Upper lobe of right lung (tissue), 1 donor: ENCODE data around the gene MYL7. TPM values are rescaled to one million over a fixed set of nuclear protein-coding genes. Genes with fewer than 3 reads are reported as not detected.

Experiments
- ATAC-seq: fragments of 200-7000 bp; cut with Tn5 transposase; one replicate; pipeline ENCODE4 v1.9.1; 2020; ENCODE audit warnings: mild to moderate bottlenecking, moderate library complexity
- DNase-seq: peaks from one replicate; pipeline ENCODE4 v3.0.0-alpha.2; 2020
- H3K27ac ChIP-seq: fragments of 200-600 bp; one replicate; pipeline ENCODE4 v1.8.0; 2022
- H3K27me3 ChIP-seq: fragments of 200-600 bp; one replicate; pipeline ENCODE4 v1.8.0; 2022; ENCODE audit warnings: mild to moderate bottlenecking
- H3K36me3 ChIP-seq: fragments of 200-600 bp; one replicate; pipeline ENCODE4 v1.8.0; 2022
- H3K4me1 ChIP-seq: fragments of 200-600 bp; one replicate; pipeline ENCODE4 v1.8.0; 2022
- H3K4me3 ChIP-seq: fragments of 200-600 bp; one replicate; pipeline ENCODE4 v1.8.0; 2022; ENCODE audit warnings: mild to moderate bottlenecking
- H3K9me3 ChIP-seq: fragments of 200-600 bp; one replicate; pipeline ENCODE4 v1.8.0; 2022
- CTCF ChIP-seq: fragments of 200-600 bp; IDR thresholded peaks from one replicate; pipeline ENCODE4 v1.8.0; 2022; ENCODE audit warnings: antibody characterized with exemption
- intact Hi-C: fragments of 100-400 bp; cut with DNase I; formaldehyde crosslinking; loops from one replicate; pipeline ENCODE4 v1.11.0; 2022
- total RNA-seq: library from RNA; stranded (reverse); fragmentation: NEBNext Ultra II Directional; extraction: Animal tissue kit (Norgen Biotek cat#: 25700); gene quantifications from one replicate; pipeline ENCODE4 v1.2.1, GENCODE V29; 2021
- donor health status: DM: no; HTN: yes; CAD: no; lungs with severe emphysema.

The MYL7 gene
- total RNA-seq, 1 donor from 2014 or later = 3.1 TPM

- Histone ChIP-seq H3K4me3 (no peak overlapping the region), H3K36me3 (peaks cover 41% of the 10 kb centered on the region), H3K27ac (no peak overlapping the region), H3K27me3 (no peaks in the 10 kb centered on the region), H3K4me1 (no peaks in the 10 kb centered on the region), H3K9me3 (no peaks in the 10 kb centered on the region)
- no peak for ATAC-seq
- DNase-seq = no peak
- no peak for TF ChIP-seq CTCF
- intact Hi-C loops = no loop called here
These were observed 27.3 kb downstream of the MYL7 start for GRCh38 chr7:44113764-44114354.

- ATAC-seq (no peak), DNase-seq (no peak)
- no peak overlapping the region for H3K27ac ChIP-seq
- H3K4me1 ChIP-seq = no peaks in the 10 kb centered on the region
- H3K9me3 ChIP-seq = no peaks in the 10 kb centered on the region
- no peak for TF ChIP-seq CTCF
- H3K36me3 ChIP-seq = peaks cover 41% of the 10 kb centered on the region
- intact Hi-C loops = no loop called here
- H3K27me3 ChIP-seq = no peaks in the 10 kb centered on the region
- H3K4me3 ChIP-seq = no peak overlapping the region
These were observed 28.0 kb downstream of the MYL7 start for GRCh38 chr7:44112997-44113763.

GRCh38 chr7:44112231-44112996 lies 28.7 kb downstream of the MYL7 start:
- DNase-seq (no peak), ATAC-seq (no peak)
- no peak for TF ChIP-seq CTCF
- intact Hi-C loops = no loop called here
- Histone ChIP-seq H3K4me3 (no peak overlapping the region), H3K9me3 (no peaks in the 10 kb centered on the region), H3K4me1 (no peaks in the 10 kb centered on the region), H3K36me3 (peaks cover 45% of the 10 kb centered on the region), H3K27ac (no peak overlapping the region), H3K27me3 (no peaks in the 10 kb centered on the region)

GRCh38 chr7:44111761-44112160 lies 29.4 kb downstream of the MYL7 start:
- Histone ChIP-seq H3K9me3 (no peaks in the 10 kb centered on the region), H3K4me1 (no peaks in the 10 kb centered on the region), H3K27me3 (no peaks in the 10 kb centered on the region), H3K36me3 (peaks cover 51% of the 10 kb centered on the region), H3K27ac (no peak overlapping the region), H3K4me3 (no peak overlapping the region)
- ATAC-seq (no peak), DNase-seq (no peak)
- intact Hi-C loops = no loop called here
- TF ChIP-seq CTCF = no peak

- intact Hi-C loops = no loop called here
- Histone ChIP-seq H3K27ac (no peak overlapping the region), H3K36me3 (peaks cover 52% of the 10 kb centered on the region)
These were observed 30.2 kb downstream of the MYL7 start for GRCh38 chr7:44110719-44111635.

More at GRCh38 chr7:44110719-44111635, 30.2 kb downstream of the MYL7 start:
- no peaks in the 10 kb centered on the region for H3K27me3 ChIP-seq
- DNase-seq = no peak
- no peaks in the 10 kb centered on the region for H3K4me1 ChIP-seq
- H3K9me3 ChIP-seq = no peaks in the 10 kb centered on the region
- H3K4me3 ChIP-seq = no peak overlapping the region
- no peak for TF ChIP-seq CTCF
- ATAC-seq = no peak
